ENCODE results near the gene SLCO1A2. TPM values are rescaled to one million over a fixed set of nuclear protein-coding genes. Genes with fewer than 3 reads are reported as not detected.

The SLCO1A2 gene
- total and polyA plus RNA-seq, 2 of the 8 experiments (the other 6 are each of a cell fraction or from before 2014, with no cell fraction given) = 2.9 to 5.1 TPM

- Histone ChIP-seq H2BK120ac (replicated peaks; ENCODE audit: low read depth, low read length) (peak overlapping the region; percentile 83), H3K23ac (ENCODE audit: insufficient read length) (no peak overlapping the region), H3K27me3 (replicated peaks in 1 of 4; ENCODE audit: control insufficient read depth in 3 of 4, extremely low read depth in 1 of 4, insufficient read depth in 3 of 4, low read length in 3 of 4) (no peaks in the 10 kb centered on the region), H3K4ac (replicated peaks; ENCODE audit: insufficient read length, low read depth, low read length) (no peak overlapping the region), H3K79me1 (ENCODE audit: low read depth, low read length) (no peaks in the 10 kb centered on the region), H2BK5ac (ENCODE audit: low read depth, low read length) (peak overlapping the region; percentile 76; the same call in 1 of the 2 replicates), H3K4me3 (ENCODE audit: extremely low read depth in 1 of 4, insufficient read depth in 2 of 4, low read depth in 3 of 4, low read length in 4 of 4) (0 out of 8 replicates have a peak overlapping the region, but pooled peaks of 1 of the 4 experiments have one; percentile 10), H3K9ac (replicated peaks in 1 of 4; ENCODE audit: extremely low read depth in 1 of 4, low read depth in 3 of 4, low read length in 3 of 4) (no peak overlapping the region), H3K36me3 (ENCODE audit: control insufficient read depth in 2 of 4, insufficient read depth in 4 of 4, low read length in 3 of 4) (peaks cover 0 to 18% (median 0%) of the 10 kb centered on the region in 4 experiments; a peak in 2 of 8 replicates), H4K5ac (ENCODE audit: insufficient read length, low read depth, low read length) (peak overlapping the region; percentile 51), H3K18ac (ENCODE audit: extremely low read depth, low read length) (peak overlapping the region; percentile 36; the same call in 1 of the 2 replicates), H3K4me2 (ENCODE audit: insufficient read depth in 1 of 2, low read depth in 2 of 2, low read length in 2 of 2) (peak overlapping the region in 1 of 2 experiments; percentile 36; a peak in 2 of 4 replicates), H3K4me1 (replicated peaks in 1 of 4; ENCODE audit: control insufficient read depth in 3 of 4, insufficient read depth in 4 of 4, low read length in 3 of 4) (peaks cover 0 to 9% (median 4%) of the 10 kb centered on the region in 4 experiments; a peak in 3 of 7 replicates), H3K27ac (ENCODE audit: low read depth, low read length) (peak overlapping the region; percentile 36; the same call in 1 of the 2 replicates), H2BK12ac (ENCODE audit: low read depth, low read length) (peak overlapping the region; percentile 56; the same call in 1 of the 2 replicates), H3K79me2 (ENCODE audit: control insufficient read depth in 1 of 2, insufficient read depth in 2 of 2, low read length in 2 of 2) (no peaks in the 10 kb centered on the region), H4K20me1 (replicated peaks in 1 of 2; ENCODE audit: control insufficient read depth in 1 of 2, insufficient read depth in 2 of 2, low read length in 2 of 2) (no peaks in the 10 kb centered on the region), H3K56ac (replicated peaks; ENCODE audit: insufficient read length, low read depth, low read length) (no peak overlapping the region), H4K8ac (ENCODE audit: extremely low read depth, insufficient read depth, low read length) (no peak overlapping the region), H4K91ac (replicated peaks; ENCODE audit: insufficient read length, low read length) (peak overlapping the region; percentile 10), H3K9me3 (ENCODE audit: insufficient read depth in 2 of 2, low read depth in 1 of 2, low read length in 1 of 2) (peaks cover 30 to 39% of the 10 kb centered on the region in 2 experiments), H3K14ac (ENCODE audit: insufficient read length) (no peak overlapping the region), H2BK20ac (ENCODE audit: low read length) (peak overlapping the region; percentile 82; the same call in 1 of the 2 replicates), H2AFZ (ENCODE audit: low read length) (no peak overlapping the region), H2AK5ac (ENCODE audit: low read depth, low read length) (peak overlapping the region; percentile 88), H3K23me2 (ENCODE audit: low read depth, low read length) (no peaks in the 10 kb centered on the region; the same call in 1 of the 2 replicates), H2BK15ac (ENCODE audit: low read length) (no peak overlapping the region)
- no peak for FAIRE-seq
- TF ChIP-seq ASH2L (IDR thresholded peaks at IDR 0.05; ENCODE audit: low read length) = no peak
- TF ChIP-seq NRF1 (IDR thresholded peaks at IDR 0.05; ENCODE audit: low read depth, low read length) = no peak
- no peak for TF ChIP-seq JUN (IDR thresholded peaks at IDR 0.05; ENCODE audit: low read depth, low read length)
- no peak for TF ChIP-seq FOSL1 (IDR thresholded peaks at IDR 0.05; ENCODE audit: insufficient read depth, low read depth, low read length)
- TF ChIP-seq RNF2 (IDR thresholded peaks at IDR 0.05; ENCODE audit: borderline replicate concordance, low read depth, low read length, missing control alignments, poor library complexity, severe bottlenecking) = no peak
- TF ChIP-seq CBX8 (IDR thresholded peaks at IDR 0.05; ENCODE audit: borderline replicate concordance, low read depth, low read length) = no peak
- no peak for TF ChIP-seq PHF8 (conservative IDR thresholded peaks at IDR 0.05; ENCODE audit: low read depth, low read length)
- no peak for TF ChIP-seq YY1 (IDR thresholded peaks at IDR 0.05; ENCODE audit: low read depth, low read length)
- TF ChIP-seq POLR2AphosphoS5 (IDR thresholded peaks at IDR 0.05; ENCODE audit: low read depth, low read length) = no peak
- DNase-seq (ENCODE audit: low read depth in 1 of 2, low spot score in 2 of 2) = no peak
- 81% methylated on average over 2 of the region's 2 CpGs; no CpG with 5 or more reads in 1 of the 2 experiments for WGBS, 2 experiments (ENCODE audit: extremely low coverage in 1 of 2, insufficient coverage in 1 of 2, insufficient read length in 1 of 2, insufficient replicate concordance in 2 of 2, low coverage in 1 of 2, low lambda C conversion rate in 2 of 2, missing lambda C conversion rate in 1 of 2)
- POLR2A ChIA-PET (ENCODE audit: partially characterized antibody) = interaction anchor here (2.0 kb wide), 1 partner anchor 114 kb away, joined by 7 read pairs; the partner anchor contains the start of gene PYROXD1
- CTCF ChIA-PET (ENCODE audit: partially characterized antibody) = interaction anchor here (1.2 to 2.3 kb wide), 4 partner anchors 10 to 586 kb away, joined by 3 to 8 read pairs (median 6); no protein-coding TSS in a partner anchor
These were observed 11.0 kb downstream of the SLCO1A2 start for GRCh38 chr12:21323736-21324135.

All from H1 (cell line).